Measurements from ENCODE around the gene DMAC2L.
"Not testable (repeated sequence)": the region's sequence is repeated elsewhere in the genome, so short reads cannot be mapped to it uniquely, and the experiment has no call there.

The DMAC2L gene

DNA sequence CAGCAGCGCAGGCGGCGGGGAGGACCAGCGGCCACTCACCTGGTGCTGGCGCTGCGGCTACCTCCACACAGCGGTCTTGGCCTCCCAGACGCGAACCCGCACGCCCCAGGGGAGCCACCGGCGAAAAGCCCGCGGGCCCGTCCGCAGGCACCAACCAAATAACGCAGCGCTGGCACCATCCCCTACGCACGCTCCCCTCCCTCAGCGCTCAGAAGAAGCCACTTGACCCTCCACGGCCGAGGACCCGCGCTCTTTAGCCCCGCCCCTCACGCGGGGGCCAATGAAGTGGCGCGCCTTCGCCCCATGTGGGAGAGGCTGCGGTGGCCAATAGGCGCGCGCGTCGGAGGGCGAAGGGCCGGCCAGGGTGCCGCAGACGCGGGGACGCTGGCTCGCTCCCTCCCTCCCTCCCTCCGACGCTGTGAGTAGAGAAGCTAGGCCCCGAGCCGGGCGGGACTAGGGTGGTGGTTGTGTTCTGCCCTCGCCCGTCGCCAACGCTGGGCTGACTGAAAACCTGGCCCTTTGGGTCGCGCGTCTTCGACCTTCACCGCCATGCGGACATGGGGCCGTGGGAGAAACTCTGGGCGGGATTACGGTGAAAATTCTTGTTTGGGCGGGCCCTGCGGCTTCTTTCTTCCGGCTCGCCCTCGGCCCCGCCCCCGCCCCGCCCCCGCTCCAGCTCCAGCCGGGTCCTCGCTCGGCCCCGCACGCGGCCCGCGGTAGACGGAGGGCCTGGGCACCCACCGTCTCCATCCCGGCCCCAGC lies at the start of gene DMAC2L, which contains the start of gene L2HGDH:
Gene DMAC2L, plus strand, starts transcription at position 353 of the 762 bp plus-strand sequence. CDS start 9,164 bp downstream, outside the sequence.
Gene L2HGDH, minus strand, starts transcription at position 258 of the 762 bp plus-strand sequence. Its CDS starts 79 bp downstream, at position 179.
- DNase-seq (ENCODE audit: low read depth in 3 of 3): peak; percentile 77 to 88 (median 82)

- no peak for DNase-seq (ENCODE audit: low read depth in 3 of 3)
Measured at GRCh38 chr14:50262865-50263264, 49.3 kb upstream of the DMAC2L start.

- DNase-seq (ENCODE audit: low read depth in 3 of 3): no peak
Measured at GRCh38 chr14:50263321-50263720, 48.8 kb upstream of the DMAC2L start.

- no peak for DNase-seq (ENCODE audit: low read depth in 3 of 3)
Measured at GRCh38 chr14:50265029-50265428, 47.1 kb upstream of the DMAC2L start.

- no peak for DNase-seq (ENCODE audit: low read depth in 3 of 3)
Measured at GRCh38 chr14:50270932-50271331, 41.2 kb upstream of the DMAC2L start.

GRCh38 chr14:50272498-50272897 lies 39.6 kb upstream of the DMAC2L start:
- no peak for DNase-seq (ENCODE audit: low read depth in 3 of 3)

DNA sequence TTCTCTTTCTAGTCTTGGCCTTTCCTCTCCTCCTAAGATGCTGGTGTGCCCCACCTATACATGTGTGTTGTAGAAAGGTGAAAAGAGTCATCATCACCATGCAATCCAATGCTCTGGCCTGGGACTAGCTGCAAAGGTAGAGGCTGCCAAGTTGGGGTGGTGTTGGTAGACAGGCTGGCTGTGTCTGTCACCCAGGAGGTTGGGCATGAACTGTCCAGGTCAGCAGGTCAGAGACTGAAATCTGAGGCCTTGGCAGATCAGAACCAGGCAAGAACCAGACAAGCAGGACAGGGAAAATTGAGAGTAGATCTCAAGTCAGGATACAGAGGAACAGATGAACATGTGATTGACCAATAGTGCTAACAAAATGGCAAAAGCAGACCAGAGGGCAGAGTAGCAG lies 26.3 kb upstream of the DMAC2L start:
- DNase-seq (ENCODE audit: low read depth in 3 of 3): no peak

DNA sequence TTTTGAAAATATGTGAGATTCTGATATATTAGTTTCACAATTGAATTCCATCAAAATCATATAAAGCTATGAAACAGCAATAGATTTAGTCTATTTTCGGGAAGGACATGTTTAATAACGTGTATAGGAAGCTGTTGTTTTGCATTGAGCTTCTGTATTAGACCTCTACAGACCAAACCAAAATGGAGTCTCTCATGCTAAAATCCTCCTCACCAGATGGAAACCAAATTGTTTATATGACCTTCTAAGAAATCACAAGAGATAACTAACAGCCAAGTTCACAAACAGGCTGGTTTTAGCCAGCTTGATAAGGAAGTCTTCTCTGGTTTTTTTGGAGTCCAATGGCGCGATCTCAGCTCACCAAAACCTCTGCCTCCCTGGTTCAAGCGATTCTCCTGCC lies 24.0 kb upstream of the DMAC2L start:
- DNase-seq (ENCODE audit: low read depth in 3 of 3): no peak

DNA sequence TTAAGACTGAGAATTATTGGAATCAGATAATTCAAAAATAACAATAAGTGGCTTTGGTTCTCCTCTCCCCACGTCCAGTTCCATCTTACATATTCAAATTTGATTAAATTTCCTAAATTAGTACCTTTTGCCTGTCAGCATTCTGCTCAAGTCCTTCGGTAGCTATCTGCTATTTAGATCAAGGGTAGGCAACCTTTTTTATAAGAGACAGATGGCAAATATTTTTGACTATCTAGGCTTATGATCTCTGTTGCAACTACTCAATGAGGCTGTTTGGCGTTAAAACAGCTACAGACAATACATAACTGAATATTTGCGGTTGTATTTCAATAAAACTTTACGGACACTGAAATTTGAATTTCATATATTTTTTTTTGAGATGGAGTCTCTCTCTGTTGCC lies 21.8 kb upstream of the DMAC2L start:
- no peak for DNase-seq (ENCODE audit: low read depth in 3 of 3)

- DNase-seq (ENCODE audit: low read depth in 3 of 3): no peak
Measured at GRCh38 chr14:50299585-50299984, 12.5 kb upstream of the DMAC2L start.

DNA sequence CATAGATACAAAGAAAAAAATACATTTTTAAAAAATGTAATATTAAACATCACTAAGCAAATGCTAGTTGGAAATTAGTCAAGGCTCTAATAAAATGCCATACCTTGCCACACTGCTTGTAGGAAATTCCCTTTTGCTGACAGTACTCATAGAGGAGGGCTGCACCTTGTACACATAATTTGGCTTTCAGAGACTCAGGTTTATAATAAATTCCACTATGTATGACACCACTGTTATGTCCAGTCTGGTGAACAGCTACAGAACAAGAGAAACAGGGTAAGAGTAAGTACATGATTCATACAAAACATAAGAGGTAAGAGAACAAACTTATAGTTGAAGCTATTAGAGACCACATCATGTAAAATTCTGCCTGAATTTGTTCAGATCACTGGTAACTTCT lies 10.2 kb upstream of the DMAC2L start:
- DNase-seq (ENCODE audit: low read depth in 3 of 3): no peak

- no peak for DNase-seq (ENCODE audit: low read depth in 3 of 3)
Measured at GRCh38 chr14:50303744-50304471, 8.2 kb upstream of the DMAC2L start.

- DNase-seq (ENCODE audit: low read depth in 3 of 3): no peak
Measured at GRCh38 chr14:50308363-50308915, 3.7 kb upstream of the DMAC2L start.

GRCh38 chr14:50310445-50310844 lies 1.7 kb upstream of the DMAC2L start:
- no peak for DNase-seq (ENCODE audit: low read depth in 3 of 3)

- no peak for DNase-seq (ENCODE audit: low read depth in 3 of 3)
Measured at GRCh38 chr14:50311337-50311971, 670 bp upstream of the DMAC2L start.

- no peak for DNase-seq (ENCODE audit: low read depth in 3 of 3)
Measured at GRCh38 chr14:50312734-50313054, 570 bp downstream of the DMAC2L start.

DNA sequence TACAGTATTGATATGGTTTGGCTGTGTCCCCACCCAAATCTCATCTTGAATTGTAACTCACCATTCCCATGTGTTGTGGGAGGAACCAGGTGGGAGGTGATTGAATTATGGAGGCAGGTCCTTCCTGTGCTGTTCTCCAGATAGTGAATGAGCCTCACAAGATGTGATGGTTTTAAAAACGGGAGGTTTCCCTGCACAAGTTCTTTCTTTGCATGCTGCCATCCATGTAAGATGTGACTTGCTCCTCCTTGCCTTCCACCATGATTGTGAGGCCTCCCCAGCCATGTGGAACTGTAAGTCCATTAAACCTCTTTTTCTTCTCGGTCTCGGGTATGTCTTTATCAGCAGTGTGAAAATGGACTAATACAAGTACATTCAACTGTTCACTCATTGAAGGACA lies 2.0 kb downstream of the DMAC2L start:
- not testable (repeated sequence) for DNase-seq (ENCODE audit: low read depth in 3 of 3)

DNA sequence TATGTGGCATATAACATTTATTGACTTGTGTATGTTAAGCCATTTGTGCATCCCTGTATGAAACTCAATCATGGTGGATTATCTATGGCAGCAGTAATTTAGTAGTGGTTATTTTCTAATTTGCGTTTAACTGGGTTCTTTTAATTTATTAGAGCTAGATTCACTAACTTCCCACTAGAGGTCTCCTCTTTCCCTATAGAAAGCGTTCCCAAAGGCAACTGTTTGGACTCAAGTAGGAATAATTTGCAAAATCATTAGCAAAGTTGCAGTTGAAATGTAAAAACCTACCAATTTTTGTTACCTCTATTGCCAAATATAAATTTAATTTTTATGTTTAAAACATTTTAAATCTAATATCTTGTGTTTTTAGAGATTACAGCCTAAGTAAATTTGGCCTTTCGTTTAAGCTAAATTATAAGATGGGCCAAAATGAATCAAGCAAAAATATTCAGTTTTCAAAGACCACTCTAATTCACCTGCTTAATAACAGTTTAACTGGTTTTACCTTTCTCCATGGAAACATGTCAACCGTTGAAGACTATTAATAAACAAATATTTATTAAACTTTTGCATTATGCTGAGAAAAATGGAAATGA lies 6.0 kb downstream of the DMAC2L start:
- DNase-seq (ENCODE audit: low read depth in 3 of 3): no peak

GRCh38 chr14:50319293-50319692 lies 7.2 kb downstream of the DMAC2L start:
- no peak for DNase-seq (ENCODE audit: low read depth in 3 of 3)

DNA sequence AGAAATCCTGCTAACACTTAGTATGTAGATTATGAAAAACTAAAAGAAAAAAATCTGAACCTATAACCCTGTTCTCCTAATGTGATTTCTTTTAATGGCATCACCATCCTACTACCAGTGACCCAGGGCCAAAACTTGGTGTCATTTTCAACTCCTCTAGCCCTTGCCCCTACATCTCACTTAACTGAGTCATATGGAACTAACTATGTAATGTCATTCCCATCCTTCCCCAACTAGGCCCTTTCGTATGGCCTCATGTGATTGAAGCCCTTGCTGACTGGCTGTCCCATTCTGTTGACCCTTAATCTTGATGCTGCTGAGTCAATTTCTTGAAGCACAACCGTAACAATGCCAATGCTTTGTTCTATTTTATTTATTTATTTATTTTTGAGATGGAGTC lies 7.6 kb downstream of the DMAC2L start:
- DNase-seq (ENCODE audit: low read depth in 3 of 3): no peak

DNA sequence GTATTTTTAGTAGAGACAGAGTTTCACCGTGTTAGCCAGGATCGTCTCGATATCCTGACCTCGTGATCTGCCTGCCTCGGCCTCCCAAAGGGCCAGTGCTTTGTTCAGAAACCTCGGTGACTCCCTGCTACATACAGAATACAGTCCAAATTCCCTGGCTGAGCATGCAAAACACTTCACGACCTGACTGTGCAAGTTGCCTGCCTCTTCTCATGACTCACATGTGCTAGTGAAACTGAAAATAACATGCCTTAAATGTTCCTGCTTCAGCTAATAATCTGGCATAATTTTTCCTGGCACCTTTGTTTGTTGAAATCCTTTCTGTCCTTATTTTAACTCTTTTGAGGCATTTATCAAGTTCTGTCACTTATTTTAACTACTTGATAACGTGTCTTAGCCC lies 8.2 kb downstream of the DMAC2L start:
- no peak for DNase-seq (ENCODE audit: low read depth in 3 of 3)

All from stimulated activated CD4-positive, alpha-beta T cell treated with anti-CD3 and anti-CD28 coated beads, TNF-alpha, amount 100 ng/mL, for 24 hours (primary cell).